GM18499 (cell line): Measurements from ENCODE around the gene PSMB4.
"Not testable (repeated sequence)": the region's sequence is repeated elsewhere in the genome, so short reads cannot be mapped to it uniquely, and the experiment has no call there.

ENCODE experiments used
- ATAC-seq: cut with Tn5 transposase; IDR thresholded peaks from one replicate; pipeline ENCODE4 v1.9.1; 2021; ENCODE audit warnings: moderate number of reproducible peaks; ENCODE audit not compliant: insufficient read depth, unreplicated experiment

Gene PSMB4

DNA sequence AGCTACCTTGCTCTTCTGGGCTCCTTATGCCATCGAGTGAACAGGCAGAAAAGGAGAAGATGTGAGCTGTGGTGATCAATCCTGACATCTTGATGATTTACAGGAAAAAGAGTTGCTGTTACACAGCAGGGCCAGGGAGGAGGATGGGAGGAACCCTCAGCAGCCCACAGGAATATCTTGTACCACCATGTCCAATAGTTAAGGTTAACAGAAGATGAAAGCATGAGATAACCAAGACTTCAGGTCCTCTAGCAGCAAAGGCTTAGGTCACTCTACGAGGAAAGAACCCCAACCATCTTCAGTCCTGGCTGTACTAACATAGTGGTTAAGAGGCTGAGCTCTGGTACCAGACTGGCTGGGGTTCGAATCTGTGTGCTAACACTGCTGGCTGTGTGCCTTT is 14.8 kb upstream of the PSMB4 start:
- ATAC-seq, result no peak

DNA sequence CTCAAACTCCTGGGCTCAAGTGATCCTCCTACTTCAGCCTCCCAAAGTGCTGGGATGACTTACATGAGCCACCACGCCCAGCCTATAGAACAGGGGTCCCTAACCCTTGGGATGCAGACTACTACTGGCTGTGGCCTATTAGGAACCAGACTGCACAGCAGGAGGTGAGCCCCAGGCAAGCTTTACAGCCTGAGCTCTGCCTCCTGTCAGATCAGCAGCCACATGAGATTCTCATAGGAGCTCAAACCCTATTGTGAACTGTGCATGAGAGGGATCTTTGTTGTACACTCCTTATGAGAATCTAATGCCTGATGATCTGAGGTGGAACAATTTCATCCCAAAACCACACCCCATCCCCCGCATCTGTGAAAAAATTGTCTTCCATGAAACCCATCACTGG is 13.4 kb upstream of the PSMB4 start:
- no peak for ATAC-seq

DNA sequence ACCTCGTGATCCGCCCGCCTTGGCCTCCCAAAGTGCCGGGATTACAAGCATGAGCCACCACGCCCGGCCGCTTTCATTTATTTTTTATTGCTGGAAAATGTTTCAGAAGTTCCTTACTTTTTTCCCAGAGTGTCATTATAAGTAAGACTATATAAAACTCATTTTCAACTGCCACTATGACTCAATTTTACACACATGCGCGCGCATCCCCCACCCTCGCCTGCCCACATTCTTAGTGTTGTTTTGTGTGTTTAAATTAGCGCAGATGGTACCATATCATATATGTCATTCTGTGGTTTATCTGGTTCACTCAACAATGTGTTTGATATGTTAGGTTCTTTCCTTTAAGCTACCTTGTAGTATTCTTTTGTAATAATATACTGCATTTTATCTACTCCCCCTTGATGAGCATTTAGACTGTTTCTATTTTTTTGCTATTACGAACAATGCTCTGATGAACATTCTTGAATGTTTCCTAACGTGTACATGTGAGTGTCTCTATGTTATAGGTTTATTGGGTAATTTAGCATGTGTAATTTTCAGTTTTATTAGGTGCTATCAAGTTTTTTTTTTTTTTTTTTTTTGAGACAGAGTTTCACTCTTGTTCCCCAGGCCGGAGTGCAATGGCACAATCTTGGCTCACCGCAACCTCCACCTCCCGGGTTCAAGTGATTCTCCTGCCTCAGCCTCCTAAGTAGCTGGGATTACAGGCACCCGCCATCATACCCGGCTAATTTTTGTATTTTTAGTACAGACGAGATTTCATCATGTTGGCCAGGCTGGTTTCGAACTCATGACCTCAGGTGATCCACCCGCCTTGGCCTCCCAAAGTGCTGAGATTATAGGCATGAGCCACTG is 8.9 kb upstream of the PSMB4 start:
- ATAC-seq, result not testable (repeated sequence)

DNA sequence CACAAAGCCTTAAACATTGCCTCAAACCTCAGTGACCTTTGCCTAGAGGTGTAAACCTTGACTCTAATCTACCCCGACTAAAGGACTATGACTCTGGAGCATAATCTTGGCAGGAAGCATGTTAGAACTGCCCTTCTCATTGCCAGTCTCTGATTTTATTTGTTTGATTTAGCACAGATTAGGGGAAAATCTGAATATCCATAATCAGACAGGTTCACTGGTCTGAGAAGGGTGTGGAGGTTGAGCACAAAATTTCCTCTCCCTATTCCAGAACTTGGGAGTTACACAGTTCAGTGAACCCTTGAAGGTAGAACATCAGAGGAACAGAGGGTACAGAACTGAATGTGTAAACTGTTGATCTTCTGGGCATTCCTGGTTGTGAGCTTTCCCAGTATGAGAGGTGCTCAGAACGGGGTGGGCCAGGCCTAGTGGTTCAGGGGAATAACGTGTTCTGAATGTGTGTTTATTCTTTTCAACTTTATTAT is 8.3 kb upstream of the PSMB4 start:
- ATAC-seq, result no peak

DNA sequence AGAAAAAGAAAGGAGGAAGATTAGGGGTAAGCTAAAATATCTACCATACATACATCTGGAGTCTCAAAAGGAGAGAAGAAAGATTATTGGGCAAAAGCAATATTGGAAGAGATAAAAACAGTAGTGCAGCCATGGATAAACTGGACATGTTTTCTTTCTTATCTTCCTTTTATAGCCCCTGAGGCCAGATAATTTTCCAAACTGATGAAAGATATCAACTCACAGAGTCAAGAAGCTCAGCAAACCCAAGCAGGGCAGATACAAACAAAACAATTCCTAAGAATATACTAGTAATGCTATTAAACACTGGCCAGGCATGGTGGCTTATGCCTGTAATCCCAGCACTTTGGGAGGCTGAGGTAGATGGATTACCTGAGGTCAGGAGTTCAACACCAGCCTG is 5.8 kb upstream of the PSMB4 start:
- ATAC-seq, result no peak

DNA sequence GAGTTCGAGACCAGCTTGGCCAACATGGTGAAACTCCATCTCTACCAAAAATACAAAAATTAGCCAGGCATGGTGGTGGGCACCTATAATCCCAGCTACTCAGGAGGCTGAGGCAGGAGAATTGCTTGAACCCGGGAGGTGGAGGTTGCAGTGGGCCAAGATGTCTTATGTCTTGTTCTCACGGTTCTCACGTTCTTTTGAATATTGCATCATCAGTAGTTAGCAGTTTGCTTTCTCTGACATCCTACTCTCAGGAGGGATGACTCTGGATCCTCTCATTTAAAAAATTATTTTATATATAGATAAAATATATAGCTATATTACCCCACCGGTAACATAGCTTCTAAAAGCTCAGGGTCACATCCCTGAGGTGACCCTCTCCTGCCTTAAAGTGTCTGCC is 3.1 kb upstream of the PSMB4 start:
- not testable (repeated sequence) for ATAC-seq

DNA sequence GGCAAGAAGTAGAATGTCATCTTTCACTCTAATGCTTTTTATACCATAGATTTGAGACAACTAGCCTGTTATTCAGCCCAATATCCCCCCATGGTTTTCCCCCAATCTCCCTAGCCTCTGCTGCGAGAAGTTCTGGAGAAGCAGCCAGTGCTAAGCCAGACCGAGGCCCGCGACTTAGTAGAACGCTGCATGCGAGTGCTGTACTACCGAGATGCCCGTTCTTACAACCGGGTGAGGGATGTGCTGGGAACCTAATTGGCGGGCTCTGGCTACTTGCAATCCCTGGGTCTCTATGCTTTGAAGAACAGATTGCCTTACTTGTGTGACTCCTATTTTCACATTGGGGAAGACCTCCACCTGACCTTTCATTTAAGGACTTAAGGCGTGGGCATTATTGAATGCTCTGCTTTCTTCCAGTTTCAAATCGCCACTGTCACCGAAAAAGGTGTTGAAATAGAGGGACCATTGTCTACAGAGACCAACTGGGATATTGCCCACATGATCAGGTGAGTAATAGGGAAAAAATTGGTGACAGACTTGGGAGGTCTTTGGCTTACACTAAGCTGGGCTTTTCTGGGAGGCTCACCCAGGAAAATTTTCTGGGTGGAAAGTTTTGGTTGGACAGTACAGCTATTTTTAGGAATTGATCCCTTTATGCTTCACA is 1.9 kb downstream of the PSMB4 start:
- ATAC-seq, result no peak

DNA sequence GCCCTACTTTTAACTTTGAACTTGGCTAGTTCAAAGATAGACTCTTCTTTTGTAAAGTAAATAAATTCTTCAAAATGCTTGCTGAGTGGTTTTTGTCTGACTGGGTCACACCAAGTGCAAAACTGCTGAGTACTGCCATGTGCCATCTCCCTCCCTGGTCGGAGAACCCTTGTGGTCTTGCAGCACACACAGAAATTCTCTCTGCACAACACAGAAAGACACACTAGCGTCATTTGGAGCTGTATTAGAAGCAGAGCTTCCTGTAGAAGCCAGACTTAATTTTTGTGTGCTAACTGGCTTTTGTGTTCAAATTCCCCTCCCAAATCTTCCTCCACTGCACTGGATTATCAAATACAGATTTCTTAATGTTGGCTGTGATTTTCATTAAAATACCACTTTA is 2.5 kb downstream of the PSMB4 start:
- ATAC-seq, result no peak

DNA sequence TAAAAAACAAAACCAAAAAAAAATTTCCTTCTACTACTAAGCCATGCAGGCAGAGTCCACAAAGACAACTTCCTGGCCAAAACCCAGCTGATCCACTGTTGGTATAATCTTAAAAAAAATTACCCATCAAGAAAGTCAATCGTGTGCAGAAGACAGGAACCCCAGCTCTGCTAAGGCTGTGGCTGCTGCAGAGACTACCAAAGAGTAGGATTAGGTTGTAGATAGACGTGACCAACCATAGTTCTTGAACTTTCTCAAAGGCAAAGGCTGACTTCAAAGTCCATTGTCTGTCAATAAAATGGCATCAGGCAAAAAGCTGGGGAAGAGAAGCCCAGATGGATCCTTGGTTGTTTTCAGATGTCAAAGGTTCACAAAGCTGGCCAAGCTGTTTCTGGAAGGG is 3.4 kb downstream of the PSMB4 start:
- no peak for ATAC-seq

DNA sequence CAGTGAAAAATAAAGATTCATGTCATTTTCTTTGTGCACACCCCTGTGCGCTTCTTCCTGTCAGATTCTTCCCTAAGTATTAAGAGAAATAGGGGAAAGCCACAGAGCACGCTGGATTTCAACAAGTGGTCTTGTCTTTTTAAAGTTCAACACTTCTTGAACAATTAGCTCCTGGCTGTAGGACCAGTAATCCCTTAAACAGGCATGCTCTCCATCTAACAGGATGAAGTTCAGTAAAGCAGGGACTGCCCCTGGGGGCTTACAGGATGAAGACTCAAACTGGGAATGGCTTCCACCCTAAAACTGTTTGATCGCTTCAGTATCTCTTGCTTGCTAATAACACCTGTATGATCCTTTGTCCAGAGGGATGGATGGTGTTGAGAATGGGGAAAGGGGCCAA is 4.2 kb downstream of the PSMB4 start:
- ATAC-seq, result no peak

DNA sequence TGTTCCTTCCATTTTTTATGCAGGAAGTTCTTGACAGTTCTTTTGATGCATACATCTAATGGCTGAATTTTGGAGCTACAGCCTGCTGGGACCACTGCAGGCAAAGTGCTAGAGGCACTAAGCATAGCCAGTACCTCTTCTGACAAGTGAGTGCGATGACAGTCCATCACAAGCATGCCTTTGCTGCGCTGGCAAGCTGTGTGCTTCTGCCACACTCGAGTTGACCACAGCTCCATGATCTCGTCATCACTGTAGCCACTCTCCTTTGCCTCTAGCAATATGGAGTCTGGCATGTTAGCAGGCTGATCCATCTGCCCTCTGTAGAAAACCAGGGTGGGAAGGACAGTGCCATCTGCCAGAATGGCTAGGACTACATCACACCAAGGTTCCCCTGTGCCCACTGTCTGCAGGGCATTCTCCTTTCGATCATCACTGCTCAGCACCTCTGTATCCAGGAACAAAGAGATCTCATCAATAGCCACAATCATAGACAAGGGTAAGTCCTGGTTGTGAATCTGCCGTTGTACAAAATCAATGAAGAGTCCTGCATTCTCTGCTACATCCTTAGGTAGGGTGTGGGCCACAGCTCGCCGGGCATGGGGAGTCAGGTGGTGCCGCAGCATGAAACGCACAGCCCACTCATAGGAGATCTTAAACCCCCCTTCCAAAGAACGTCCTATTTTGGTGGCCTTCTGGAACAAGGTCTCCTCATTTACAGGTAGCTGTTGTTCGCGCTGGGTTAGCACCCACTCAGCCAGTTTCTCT is 6.0 kb downstream of the PSMB4 start:
- no peak for ATAC-seq

DNA sequence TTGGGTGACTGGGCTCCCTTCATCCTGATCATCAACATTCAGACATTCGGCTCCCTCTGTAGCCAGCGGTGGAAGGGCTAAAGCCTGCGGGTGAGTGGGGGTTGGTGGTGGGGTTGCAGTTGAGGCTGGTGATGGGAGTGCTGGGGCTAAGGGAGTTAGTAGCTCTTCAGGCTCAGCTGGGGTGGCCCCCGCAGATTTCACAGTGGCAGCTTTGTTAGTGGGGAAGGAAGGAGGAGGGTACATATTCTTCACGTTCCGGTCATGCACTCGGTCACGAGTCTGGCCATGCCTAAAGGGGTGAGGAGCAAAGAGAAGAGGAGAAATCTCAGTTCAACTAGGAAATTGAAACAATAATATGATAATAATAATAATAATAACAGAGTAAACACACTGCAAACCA is 6.8 kb downstream of the PSMB4 start:
- ATAC-seq, result no peak

DNA sequence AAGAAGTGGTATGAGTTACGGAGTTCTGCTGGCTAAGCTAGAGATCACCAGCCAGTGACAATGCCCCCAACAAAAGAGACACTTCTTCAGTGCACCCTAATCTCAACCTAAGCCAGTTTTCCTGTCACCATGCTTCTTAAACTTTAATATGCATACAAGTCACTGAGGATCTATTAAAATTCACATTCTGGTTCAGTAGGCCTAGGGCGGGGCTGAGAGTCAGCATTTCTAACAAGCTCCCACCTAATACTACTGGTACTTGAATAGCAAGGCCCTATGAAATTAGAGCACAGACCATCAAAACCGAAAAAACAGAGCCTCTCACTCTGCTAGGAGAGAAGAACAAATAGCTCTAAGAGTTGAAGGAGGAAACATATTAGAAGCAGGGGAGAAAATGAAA is 7.9 kb downstream of the PSMB4 start:
- ATAC-seq, result no peak

DNA sequence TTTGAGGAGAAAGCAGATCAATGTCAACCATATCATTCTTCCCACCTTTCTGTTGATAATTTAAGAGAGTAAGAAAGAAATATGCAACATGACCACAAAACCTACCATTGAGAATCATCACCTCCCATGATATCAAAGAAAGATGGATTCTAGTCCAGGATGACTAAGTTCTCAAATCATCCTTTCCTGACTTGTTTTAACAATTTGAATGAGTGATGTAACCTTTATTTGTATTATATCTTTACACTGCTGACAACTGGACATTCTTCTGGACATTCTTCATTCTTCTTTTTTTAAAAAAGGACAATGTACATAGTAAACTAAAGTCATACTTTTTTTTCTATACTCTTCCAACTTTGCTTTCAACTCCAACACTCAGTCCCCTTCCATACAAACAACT is 9.5 kb downstream of the PSMB4 start:
- ATAC-seq, result no peak

DNA sequence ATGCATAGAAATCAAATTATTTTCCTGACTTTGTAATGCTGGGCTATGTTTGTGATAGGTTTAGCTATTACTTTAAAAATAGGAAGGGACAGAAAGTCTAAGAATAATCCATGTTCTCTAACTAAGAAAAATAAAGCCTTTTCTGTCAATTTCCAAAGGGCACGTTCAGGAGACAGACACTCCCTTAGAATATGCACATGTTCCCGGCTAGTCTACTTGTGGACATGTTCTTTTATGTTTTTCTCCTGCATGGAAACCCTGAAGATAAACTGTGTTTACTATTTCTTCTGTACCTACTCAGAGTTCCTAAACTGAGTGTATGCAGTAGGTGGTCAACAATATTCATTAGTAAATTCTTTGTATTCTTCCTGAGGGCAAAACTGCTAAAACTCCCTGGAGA is 12.5 kb downstream of the PSMB4 start:
- ATAC-seq, result no peak

DNA sequence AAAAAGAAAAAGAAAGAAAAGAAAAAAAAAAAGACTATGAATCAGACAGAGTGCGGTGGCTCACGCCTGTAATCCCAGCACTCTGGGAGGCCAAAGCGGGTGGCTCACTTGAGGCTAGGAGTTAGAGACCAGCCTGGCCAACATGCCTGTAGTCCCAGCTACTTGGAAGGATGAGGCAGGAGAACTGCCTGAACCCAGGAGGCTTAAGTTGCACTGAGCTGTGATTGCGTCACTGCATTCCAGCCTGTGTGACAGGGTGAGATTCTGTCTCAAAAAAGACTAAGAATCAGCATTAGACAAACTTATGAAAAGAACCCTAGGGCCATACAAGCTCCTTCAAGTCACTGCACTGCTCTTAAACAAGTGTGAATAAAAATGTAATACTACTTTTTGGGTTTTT is 16.9 kb downstream of the PSMB4 start:
- ATAC-seq, result no peak

DNA sequence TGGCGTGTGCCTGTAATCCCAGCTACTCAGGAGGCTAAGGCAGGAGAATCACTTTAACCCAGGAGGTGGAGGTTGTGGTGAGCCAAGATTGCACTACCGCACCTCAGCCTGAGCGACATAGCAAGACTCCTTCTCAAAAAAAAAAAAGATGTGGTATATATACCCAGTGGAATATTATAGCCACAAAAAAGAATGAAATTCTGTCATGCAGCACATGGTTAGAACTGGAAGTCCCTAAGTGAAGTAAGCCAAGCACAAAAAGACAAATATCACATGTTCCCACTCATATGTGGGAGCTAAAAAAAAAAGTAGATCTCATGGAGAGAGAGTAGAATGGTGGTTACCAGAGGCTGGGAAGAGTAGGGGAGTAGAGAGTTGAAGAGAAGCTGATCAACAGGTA is 18.7 kb downstream of the PSMB4 start:
- ATAC-seq, result no peak

DNA sequence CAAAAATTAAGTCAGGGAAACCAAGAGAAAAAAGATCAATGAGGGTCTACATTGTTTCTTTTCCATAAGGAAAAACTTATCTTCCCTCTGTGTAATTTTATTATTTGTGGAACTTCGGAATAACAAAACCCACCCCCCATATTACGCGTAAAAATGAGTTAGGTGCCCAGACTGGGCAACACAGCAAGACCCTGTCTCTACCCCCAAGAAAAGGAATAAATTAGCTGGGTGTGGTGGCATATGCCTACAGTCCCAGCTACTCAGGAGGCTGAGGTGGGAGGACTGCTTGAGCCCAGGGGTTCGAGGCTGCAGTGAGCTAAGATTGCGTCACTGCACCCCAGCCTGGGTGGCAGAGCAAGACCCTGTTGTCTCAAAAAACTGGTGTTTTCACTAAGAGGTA is 20.4 kb downstream of the PSMB4 start:
- no peak for ATAC-seq

DNA sequence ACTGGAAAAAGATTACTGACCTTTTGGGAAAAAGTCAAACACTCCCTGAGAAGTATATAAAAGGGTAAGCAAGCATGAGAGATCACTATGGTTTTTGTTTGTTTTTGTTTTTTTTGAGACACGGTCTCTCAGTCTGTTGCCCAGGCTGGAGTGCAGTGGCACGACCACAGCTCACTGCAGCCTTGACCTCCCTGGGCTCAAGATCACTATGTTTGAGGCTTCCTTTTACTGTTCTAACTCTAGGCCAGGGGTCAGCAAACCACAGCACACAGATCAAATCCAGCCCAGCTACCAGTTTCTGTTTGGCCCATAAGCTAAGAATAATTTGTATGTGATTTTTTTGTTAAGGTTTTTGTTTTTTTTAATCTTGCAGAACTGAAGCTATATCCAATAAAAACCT is 25.7 kb downstream of the PSMB4 start:
- ATAC-seq, result no peak

DNA sequence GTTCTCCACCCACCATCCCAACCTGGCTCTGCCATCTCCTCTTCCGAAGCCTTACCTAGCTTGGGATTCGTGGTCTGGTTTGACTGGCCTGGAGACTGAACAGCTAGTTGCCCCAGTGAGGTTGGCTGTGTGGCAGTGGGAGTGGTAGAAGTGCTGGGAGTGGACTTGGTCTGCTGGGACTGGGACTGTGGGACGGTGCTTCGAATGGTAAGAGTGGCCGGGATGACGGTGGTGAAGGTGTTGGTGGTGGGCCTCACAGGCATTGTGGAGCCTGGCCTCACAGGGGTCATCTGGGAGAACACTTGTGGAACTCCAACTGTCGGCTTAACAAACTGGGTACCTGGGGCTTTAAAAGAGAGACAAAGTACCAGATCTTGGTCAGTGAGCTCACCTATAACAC is 28.7 kb downstream of the PSMB4 start:
- ATAC-seq, result no peak

DNA sequence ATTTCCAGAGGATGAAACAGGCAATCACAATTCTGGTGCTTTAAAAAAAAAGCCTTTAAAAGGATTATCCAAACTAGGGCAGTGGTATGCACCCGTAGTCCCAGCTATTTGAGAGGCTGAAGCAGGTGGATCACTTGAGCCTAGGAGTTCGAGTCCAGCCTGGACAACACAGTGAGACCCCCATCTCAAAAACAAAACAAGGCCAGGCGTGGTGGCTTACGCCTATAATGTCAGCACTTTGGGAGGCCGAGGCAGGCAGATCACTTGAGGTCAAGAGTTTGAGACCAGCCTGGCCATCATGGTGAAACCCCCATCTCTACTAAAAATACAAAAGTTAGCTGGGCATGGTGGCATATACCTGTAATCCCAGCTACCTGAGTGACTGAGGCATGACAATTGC is 34.5 kb downstream of the PSMB4 start:
- not testable (repeated sequence) for ATAC-seq
